Neural cell (in vitro differentiated cells): Measurements from ENCODE around the gene THBS2. TPM values are rescaled to one million over a fixed set of nuclear protein-coding genes. Genes with fewer than 3 reads are reported as not detected.

Experiments
- H2AFZ ChIP-seq: fragments of 200-600, 300-800 bp; sonication (generic), shearing (Covaris generic); 2 replicates; pipeline ENCODE4 v1.6.0; 2014; ENCODE audit warnings: low read depth, mild to moderate bottlenecking, antibody characterized with exemption, low read length, moderate library complexity
- H3F3A ChIP-seq: fragments of 200-600 bp; shearing (Covaris generic); 2 replicates; pipeline ENCODE4 v1.6.1; 2016; ENCODE audit warnings: mild to moderate bottlenecking, moderate library complexity, mixed read lengths, antibody characterized with exemption, low read length; ENCODE audit not compliant: insufficient read depth, poor library complexity, severe bottlenecking
- H3K27ac ChIP-seq: fragments of 200-600, 300-800 bp; sonication (generic), shearing (Covaris generic); 2 replicates; pipeline ENCODE4 v1.5.1; 2014; ENCODE audit warnings: mild to moderate bottlenecking, low read length, moderate library complexity
- H3K27me3 ChIP-seq: fragments of 300-800, 200-600 bp; sonication (generic), shearing (Covaris generic); 2 replicates; pipeline ENCODE4 v1.6.0; 2014; ENCODE audit warnings: mild to moderate bottlenecking, low read depth, low read length, moderate library complexity; ENCODE audit not compliant: insufficient read depth
- H3K36me3 ChIP-seq: fragments of 300-800, 200-600 bp; sonication (generic), shearing (Covaris generic); 2 replicates; pipeline ENCODE4 v1.5.1; 2014; ENCODE audit warnings: mild to moderate bottlenecking, antibody characterized with exemption, low read length, moderate library complexity; ENCODE audit not compliant: insufficient read depth
- H3K4me2 ChIP-seq: fragments of 300-800, 200-600 bp; sonication (generic), shearing (Covaris generic); 2 replicates; pipeline ENCODE4 v1.6.0; 2014; ENCODE audit warnings: mild to moderate bottlenecking, low read length
- H3K4me3 ChIP-seq: fragments of 300-800, 200-600 bp; sonication (generic), shearing (Covaris generic); 2 replicates; pipeline ENCODE4 v1.5.1; 2014; ENCODE audit warnings: mild to moderate bottlenecking, low read length, moderate library complexity
- H3K79me2 ChIP-seq: fragments of 200-600 bp; shearing (Covaris generic); replicated peaks from 2 replicates; pipeline ENCODE4 v1.6.0; 2014; ENCODE audit warnings: mild to moderate bottlenecking, low read length, moderate library complexity; ENCODE audit not compliant: insufficient read depth
- H3K9ac ChIP-seq: fragments of 300-800, 200-600 bp; sonication (generic), shearing (Covaris generic); 2 replicates; pipeline ENCODE4 v1.6.1; 2016; ENCODE audit warnings: mild to moderate bottlenecking, low read length, mixed read lengths
- H3K9me2 ChIP-seq: fragments of 200-600 bp; shearing (Covaris generic); 2 replicates; pipeline ENCODE4 v1.6.1; 2016; ENCODE audit warnings: mild to moderate bottlenecking, low read length, mixed read lengths; ENCODE audit not compliant: insufficient read depth
- H3K9me3 ChIP-seq: fragments of 200-600, 300-800 bp; sonication (generic), shearing (Covaris generic); 2 replicates; pipeline ENCODE4 v1.6.1; 2016; ENCODE audit warnings: mild to moderate bottlenecking, mixed run types, low read length, moderate library complexity, mixed read lengths
- H4K20me1 ChIP-seq: fragments of 200-600 bp; shearing (Covaris generic); 2 replicates; pipeline ENCODE4 v1.6.1; 2016; ENCODE audit warnings: mild to moderate bottlenecking, mixed run types; ENCODE audit not compliant: insufficient read depth
- CTCF ChIP-seq: fragments of 450-650 bp; IDR thresholded peaks from 2 replicates; pipeline ENCODE4 v1.5.1; 2014; ENCODE audit warnings: antibody characterized with exemption, mild to moderate bottlenecking, moderate library complexity; ENCODE audit not compliant: poor library complexity, severe bottlenecking
- EP300 ChIP-seq: fragments of 450-650 bp; conservative IDR thresholded peaks from 2 replicates; pipeline ENCODE4 v1.6.1; 2014; ENCODE audit warnings: antibody characterized with exemption, mild to moderate bottlenecking, moderate library complexity; ENCODE audit not compliant: poor library complexity, severe bottlenecking
- EZH2 ChIP-seq: fragments of 200-600, 300-800 bp; shearing (Covaris generic), sonication (generic); IDR thresholded peaks from 2 replicates; pipeline ENCODE4 v1.6.1; 2014; ENCODE audit warnings: antibody characterized with exemption, low read length, borderline replicate concordance, mild to moderate bottlenecking; ENCODE audit not compliant: insufficient read depth, poor library complexity, severe bottlenecking
- MXI1 ChIP-seq: fragments of 450-650 bp; conservative IDR thresholded peaks from 2 replicates; pipeline ENCODE4 v1.6.1; 2014; ENCODE audit warnings: antibody characterized with exemption, mild to moderate bottlenecking; ENCODE audit not compliant: poor library complexity, severe bottlenecking
- POLR2AphosphoS5 ChIP-seq: IDR thresholded peaks from 2 replicates; pipeline ENCODE4 v1.6.1; 2012
- RAD21 ChIP-seq: fragments of 450-650 bp; conservative IDR thresholded peaks from 2 replicates; pipeline ENCODE4 v1.6.1; 2014; ENCODE audit warnings: antibody characterized with exemption, mild to moderate bottlenecking, moderate library complexity
- REST ChIP-seq: IDR thresholded peaks from 2 replicates; pipeline ENCODE4 v1.6.1; 2012; ENCODE audit warnings: borderline replicate concordance
- SMC3 ChIP-seq: fragments of 450-650 bp; conservative IDR thresholded peaks from 2 replicates; pipeline ENCODE4 v1.6.1; 2014; ENCODE audit warnings: antibody characterized with exemption, mild to moderate bottlenecking, moderate library complexity; ENCODE audit not compliant: poor library complexity
- TAF1 ChIP-seq: IDR thresholded peaks from 2 replicates; pipeline ENCODE4 v1.6.1; 2012; ENCODE audit warnings: low read depth
- polyA plus RNA-seq: library from polyadenylated mRNA; depleted of rRNA; stranded (reverse); fragments of >200 nt; gene quantifications from 2 replicates; pipeline ENCODE4 v1.2.3, GENCODE V29; 2014

Gene THBS2
- polyA plus RNA-seq, 1 donor from 2014 or later = 0.88 TPM

GRCh38 chr6:169177516-169178166, 76.0 kb downstream of the THBS2 start:
- Histone ChIP-seq H3K79me2 (no peaks in the 10 kb centered on the region), H3F3A (no peaks in the 10 kb centered on the region)
- no peak for TF ChIP-seq SMC3
- TF ChIP-seq EP300 = no peak
- TF ChIP-seq CTCF = no peak
- no peak for TF ChIP-seq TAF1
- no peak for TF ChIP-seq EZH2
- TF ChIP-seq RAD21 = no peak
- no peak for TF ChIP-seq POLR2AphosphoS5
- no peak for TF ChIP-seq MXI1
- no peak for TF ChIP-seq REST

GRCh38 chr6:169176361-169176991, 77.2 kb downstream of the THBS2 start:
- no peaks in the 10 kb centered on the region for H3K9me3 ChIP-seq
- H3K36me3 ChIP-seq = no peaks in the 10 kb centered on the region
- no peak for TF ChIP-seq EZH2
- no peak for TF ChIP-seq TAF1
- TF ChIP-seq RAD21 = no peak
- H3K9ac ChIP-seq = no peak overlapping the region
- H3K27me3 ChIP-seq = no peaks in the 10 kb centered on the region
- no peak overlapping the region for H3K27ac ChIP-seq
- H2AFZ ChIP-seq = no peak overlapping the region
- H3K9me2 ChIP-seq = no peaks in the 10 kb centered on the region
- no peak overlapping the region for H3K4me3 ChIP-seq
- H3F3A ChIP-seq = no peaks in the 10 kb centered on the region
- no peaks in the 10 kb centered on the region for H4K20me1 ChIP-seq
- H3K79me2 ChIP-seq = no peaks in the 10 kb centered on the region
- H3K4me2 ChIP-seq = no peak overlapping the region

More at GRCh38 chr6:169177516-169178166, 76.0 kb downstream of the THBS2 start:
- H2AFZ ChIP-seq = no peak overlapping the region
- no peak overlapping the region for H3K27ac ChIP-seq
- no peaks in the 10 kb centered on the region for H3K9me3 ChIP-seq
- H3K27me3 ChIP-seq = no peaks in the 10 kb centered on the region
- no peaks in the 10 kb centered on the region for H3K36me3 ChIP-seq
- H3K4me2 ChIP-seq = no peak overlapping the region
- no peaks in the 10 kb centered on the region for H3K9me2 ChIP-seq
- no peak overlapping the region for H3K4me3 ChIP-seq
- H3K9ac ChIP-seq = no peak overlapping the region
- no peaks in the 10 kb centered on the region for H4K20me1 ChIP-seq
